NCI-H2081 treated with DMSO at 0.1 percent for 48 hours (cell line): Measurements from ENCODE around the gene LAMA3.

ENCODE experiments used
- DNase-seq: peaks from one replicate; lab custom pipeline; 2025; lab: John Stamatoyannopoulos, UW

LAMA3 gene

GRCh38 chr18:23855721-23856120, 166.5 kb downstream of the LAMA3 start:
- DNase-seq: no peak

DNA sequence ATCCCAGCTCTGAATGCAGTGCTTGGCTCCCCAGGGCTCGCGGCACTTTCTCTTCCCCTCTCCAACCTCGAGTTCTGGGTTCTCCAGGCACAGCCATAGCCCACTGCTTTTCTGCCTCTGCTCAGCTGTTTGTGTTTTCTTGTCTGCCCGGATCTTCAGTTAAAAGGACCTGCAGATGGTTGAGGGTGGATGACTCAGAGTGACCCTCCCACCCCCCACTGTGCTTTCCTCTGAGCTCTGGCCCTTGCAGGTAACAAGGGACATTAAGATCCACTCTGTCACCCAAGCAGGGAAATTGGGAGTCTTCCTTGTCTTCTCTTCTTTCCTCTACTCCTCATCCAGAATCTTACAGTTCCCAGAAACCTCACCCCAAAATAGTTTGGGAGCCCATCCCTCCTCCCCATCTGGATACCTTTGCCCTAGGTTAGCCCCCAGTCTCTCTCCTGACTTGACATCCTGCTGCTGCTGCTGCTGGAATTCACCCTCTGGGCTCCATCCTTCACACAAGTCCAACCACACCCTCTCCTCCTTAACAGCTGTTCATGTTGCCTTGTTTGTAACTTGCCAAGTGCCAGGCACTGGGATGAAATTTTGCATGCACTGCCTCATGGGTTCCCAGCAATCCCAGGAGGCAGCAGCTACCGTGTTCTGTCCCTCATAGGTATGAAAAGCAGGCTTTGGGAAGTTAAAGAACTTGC, 167.4 kb downstream of the LAMA3 start:
- no peak for DNase-seq

GRCh38 chr18:23857164-23857552, 167.9 kb downstream of the LAMA3 start:
- DNase-seq: no peak

DNA sequence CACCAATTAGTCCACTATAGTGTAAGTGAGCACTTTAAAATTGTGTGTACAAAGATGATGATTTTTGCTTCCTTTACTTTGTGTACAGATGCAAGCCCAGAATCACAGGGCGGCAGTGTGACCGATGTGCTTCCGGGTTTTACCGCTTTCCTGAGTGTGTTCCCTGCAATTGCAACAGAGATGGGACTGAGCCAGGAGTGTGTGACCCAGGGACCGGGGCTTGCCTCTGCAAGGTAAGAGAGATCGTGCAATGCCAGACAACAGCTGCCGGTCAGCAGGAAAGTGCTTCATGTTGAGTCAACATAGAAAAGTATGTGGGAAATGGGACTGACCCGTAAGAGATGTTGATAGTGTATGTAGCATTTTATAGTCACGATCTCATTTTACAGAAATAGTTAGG, 168.5 kb downstream of the LAMA3 start:
- DNase-seq: no peak

DNA sequence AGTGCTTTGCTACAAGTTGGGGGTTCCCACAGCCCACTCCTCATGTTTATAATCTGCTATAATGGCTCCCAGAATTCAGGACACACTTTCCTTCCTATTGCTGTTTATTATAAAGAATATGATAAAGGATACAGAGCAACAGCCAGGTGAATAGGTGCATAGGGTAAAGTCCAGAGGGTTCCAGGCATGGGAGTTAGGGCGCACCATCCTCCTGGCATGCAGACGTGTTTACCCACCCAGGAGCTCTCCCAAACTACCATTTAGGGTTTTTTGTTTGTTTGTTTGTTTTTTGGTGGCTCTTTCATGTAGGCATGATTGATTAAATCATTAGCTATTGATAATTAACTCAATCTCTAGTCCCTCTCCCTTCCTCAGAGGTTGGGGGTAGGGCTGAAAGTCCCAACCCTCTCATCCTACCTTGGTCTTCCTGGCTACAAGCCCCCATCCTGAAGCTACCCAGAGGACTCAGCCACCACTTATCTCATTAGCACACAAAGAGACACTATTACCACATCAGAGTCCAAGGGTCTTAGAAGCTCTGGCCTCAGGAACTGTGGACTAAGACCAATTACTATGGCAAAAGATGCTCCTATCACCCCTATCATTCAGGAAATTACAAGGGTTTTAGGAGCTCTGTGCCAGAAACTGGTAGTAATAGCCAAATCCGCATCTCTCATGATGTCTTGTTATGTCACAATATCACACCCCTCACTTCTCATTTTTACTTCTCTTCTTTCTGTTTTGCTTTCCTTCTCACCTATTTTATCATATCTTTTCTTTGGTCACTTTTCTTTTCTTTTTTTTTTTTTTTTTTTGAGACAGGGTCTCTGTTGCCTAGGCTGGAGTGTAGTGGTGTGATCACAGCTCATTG, 170.4 kb downstream of the LAMA3 start:
- DNase-seq: no peak

- DNase-seq: no peak
Measured at GRCh38 chr18:23861326-23861725, 172.1 kb downstream of the LAMA3 start.

DNA sequence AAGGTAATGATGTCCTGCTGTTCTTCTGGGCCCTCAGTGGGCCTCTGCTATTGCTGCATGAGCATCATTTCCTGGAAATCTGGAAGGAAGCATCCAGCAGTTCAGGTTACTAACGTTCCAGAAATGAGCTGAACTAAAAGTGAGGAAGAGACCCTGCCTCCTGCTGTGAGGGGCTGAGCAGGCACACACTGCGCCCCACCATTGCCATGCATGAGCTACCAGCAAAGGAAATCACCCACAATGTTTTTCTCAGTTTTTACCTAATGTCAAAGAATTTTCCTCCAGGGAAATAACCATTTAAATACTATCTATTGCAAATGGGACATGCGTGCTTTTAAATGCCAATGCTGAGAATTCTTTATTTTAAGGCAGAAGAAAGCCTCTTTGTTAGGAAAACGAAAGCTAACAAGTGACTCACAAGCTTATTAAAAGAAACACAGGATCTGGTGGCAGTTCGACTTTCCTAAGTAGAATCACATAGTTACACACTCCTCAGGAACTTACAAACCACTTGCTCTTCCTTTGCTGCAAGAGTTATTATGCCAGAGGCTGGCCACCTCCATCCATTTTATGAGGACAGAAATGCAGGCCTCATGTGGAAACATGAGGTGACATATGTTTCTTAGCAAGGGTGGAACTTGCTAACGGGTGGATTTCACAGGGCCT, 172.7 kb downstream of the LAMA3 start:
- no peak for DNase-seq

- DNase-seq: no peak
Measured at GRCh38 chr18:23864624-23865023, 175.4 kb downstream of the LAMA3 start.

DNA sequence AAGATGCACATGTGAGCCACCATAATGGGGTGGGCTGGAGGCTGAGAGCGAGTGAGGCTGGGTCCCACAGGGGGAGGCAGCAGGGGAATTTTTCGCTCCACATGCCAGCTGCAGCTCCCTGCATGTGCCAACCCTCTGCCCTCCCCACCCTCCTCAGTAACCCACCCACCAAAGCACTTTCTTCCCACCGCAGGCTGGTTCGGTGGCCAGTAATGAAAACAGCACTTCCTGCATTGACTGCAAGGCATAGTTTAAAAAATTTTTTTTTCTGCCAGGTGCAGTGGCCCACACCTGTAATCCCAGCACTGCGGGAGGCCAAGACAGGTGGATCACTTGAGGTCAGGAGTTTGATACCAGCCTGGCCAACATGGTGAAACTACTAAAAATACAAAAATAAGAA, 177.8 kb downstream of the LAMA3 start:
- no peak for DNase-seq

DNA sequence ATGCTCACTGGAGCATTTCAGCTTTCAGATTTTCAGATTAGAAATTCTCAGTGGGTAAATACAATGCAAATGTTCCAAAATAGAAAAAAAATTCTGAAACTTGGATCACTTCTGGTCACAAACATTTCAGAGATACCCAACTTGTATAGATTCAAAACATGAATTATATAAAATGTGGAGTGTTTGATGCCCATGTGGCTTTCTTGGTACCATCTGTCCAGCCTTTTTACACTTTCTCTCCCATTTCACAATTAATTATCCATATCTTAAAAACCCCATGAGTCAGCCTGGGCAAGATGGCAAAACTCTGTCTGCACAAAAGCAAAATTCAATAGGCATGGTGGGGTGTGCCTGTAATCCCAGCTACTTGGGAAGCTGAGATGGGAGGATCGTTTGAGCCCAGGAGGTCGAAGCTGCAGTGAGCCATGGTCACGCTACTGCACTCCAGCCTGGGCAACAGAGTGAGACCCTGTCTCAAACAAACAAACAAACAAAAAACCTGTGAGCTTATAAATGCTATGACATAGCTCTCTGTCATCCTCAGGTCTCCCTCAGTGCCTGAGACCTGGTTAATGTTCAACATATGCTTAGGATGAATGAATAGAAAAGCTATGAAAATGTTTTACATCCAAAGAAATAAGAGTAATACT, 179.0 kb downstream of the LAMA3 start:
- DNase-seq: no peak

DNA sequence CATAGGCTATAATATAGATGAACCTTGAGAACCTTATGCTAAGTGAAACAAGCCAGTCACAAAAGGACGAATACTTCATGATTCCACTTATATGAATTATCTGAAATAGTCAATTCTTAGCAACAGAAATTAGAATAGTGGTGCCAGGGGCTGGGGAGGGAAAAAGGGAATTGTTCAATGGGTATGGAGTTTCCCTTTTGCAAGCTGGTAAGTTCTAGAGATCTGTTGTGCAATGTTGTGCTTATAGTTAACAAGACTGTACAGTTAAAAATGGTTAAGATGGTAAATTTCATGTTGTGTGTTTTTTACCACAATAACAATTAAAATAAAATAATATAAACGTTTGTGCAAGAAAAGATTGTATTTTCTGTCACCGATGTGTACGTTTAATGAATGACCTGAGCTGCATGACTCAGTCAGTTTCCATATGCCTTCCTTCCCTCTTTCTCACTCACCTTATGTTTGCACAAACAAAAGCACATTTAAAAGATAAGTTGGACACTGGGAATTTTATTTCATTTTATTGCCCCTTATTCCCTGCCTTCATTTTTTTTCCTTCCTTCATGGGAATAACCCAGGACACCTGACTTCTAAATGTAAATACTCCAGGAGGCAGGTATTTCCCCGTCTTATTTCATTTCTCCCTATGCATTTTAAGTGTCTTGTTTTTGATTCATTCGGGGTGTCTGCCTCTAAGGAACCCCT, 181.6 kb downstream of the LAMA3 start:
- DNase-seq: no peak

DNA sequence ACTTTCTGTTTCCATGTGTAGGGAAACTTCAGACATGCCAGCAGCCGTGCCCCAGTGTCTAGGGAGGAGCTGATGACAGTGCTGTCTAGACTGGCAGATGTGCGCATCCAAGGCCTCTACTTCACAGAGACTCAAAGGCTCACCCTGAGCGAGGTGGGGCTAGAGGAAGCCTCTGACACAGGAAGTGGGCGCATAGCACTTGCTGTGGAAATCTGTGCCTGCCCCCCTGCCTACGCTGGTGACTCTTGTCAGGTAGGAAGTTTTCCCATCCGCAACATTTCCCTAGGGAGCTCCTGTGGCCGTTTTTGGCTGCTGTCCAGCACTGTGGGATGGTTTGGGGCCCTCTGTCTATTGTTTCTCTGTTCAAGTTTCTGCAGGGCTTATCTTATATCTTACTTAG, 182.2 kb downstream of the LAMA3 start:
- DNase-seq: no peak

DNA sequence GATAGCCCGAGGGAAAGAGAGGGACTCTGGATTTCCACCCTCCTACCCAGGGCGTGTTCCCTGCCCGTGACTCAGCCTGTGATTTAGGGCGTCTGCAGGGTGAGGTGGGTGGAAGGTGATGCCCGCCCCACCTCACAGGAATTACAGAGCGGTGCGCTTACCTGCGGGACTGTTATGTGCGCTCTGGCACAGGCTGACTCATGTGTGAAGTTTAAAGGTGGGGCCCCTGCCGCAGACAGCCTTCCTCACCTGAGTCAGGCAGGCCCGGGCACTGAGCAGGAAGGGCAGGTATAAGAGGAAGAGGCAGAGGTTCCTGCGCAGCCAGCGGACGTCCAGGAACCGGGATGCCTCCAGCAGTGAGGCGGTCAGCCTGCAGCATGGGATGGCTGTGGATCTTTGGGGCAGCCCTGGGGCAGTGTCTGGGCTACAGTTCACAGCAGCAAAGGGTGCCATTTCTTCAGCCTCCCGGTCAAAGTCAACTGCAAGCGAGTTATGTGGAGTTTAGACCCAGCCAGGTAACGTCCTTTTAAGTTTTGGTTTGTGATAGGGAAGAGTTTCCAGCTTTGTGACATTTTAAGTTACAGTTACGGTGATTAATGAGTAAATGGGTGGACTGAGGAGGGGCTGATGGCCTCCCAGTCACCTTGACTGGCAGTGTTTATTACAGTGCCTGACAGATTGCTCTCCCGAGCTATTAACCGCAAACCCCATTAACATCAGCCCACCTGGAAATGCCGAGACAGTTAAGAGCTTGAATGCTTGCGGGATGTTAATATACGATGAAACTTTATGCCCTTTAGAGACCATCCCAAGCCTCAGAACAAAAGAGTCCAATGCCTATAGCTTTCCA, 183.7 kb downstream of the LAMA3 start:
- DNase-seq: no peak

GRCh38 chr18:23875966-23876895, 187.0 kb downstream of the LAMA3 start:
- no peak for DNase-seq

DNA sequence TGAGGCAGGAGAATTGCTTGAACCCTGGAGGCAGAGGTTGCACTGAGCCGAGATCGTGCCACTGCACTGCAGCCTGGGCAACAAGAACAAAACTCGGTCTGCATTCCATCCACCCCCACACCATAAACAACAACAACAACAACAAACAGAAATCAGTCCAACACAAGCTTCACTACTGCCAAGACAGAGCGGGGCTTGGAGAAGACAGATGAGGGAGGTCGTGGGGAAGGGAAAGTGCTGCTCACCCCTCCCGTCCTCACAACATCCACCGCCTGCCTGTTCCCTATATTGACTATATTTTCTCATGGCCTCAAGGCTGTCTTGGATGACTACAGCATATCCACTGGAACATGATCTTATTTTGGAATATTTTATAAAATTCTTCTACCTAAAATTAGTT, 187.7 kb downstream of the LAMA3 start:
- no peak for DNase-seq

- no peak for DNase-seq
Measured at GRCh38 chr18:23877371-23877770, 188.1 kb downstream of the LAMA3 start.

DNA sequence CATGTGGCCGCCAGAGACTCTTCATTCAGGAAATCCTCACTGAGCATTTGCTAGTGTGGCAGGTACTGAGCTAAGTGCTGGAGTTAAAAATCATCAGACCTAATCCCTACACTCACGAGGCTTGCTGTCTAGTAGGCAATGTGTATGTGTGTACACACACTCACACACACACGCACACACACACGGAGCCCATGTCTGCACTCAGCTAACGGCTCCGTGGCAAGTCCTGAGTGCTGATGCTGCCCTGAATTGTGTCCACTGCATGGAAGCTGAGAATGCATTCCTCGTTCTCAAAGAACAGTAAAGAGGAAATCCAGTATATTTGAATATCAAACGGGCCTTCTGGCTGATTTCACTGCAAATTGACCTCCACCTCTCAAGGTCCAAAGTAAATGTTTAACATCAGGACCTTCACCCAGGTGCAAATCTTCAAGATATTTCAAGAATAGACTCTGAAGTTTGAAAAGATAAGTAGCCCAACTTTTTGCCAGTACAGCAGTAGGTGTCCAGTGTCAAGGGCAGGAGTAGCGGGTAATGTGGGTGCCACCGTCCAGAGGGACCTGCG, 189.2 kb downstream of the LAMA3 start:
- no peak for DNase-seq

DNA sequence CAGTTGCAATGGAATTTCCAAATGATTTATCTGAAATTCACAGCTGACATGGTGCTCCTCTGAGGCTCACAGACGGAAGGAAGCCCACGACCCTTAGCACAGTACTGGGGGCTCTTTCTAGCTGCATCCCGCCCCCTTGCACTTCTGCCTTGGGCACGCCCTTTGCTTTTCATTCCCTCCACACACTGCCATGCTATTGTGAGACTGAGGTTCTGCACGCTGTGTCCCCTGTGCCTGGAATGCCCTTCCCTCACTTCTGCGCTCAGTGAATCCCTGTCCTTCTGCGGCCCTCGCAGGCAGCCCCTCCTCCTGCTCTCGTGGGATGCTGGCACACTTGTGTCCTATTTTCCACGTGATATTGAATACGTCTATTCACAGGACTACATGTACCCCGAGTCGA, 189.9 kb downstream of the LAMA3 start:
- no peak for DNase-seq

- DNase-seq: no peak
Measured at GRCh38 chr18:23879544-23879943, 190.3 kb downstream of the LAMA3 start.
